KG1 (cell line): ENCODE measurements around the gene ATP1A3.
A peak's percentile ranks its signal among the peaks of the same experiment; 100 is the strongest.
"Not testable (repeated sequence)": the region's sequence is repeated elsewhere in the genome, so short reads cannot be mapped to it uniquely, and the experiment has no call there.

Experiments used
- DNase-seq: peaks from one replicate; lab custom pipeline; 2025; lab: John Stamatoyannopoulos, UW

The ATP1A3 gene

GRCh38 chr19:41993612-41994483 is at the start of gene ATP1A3:
ATP1A3 (minus strand) TSS chr19:41994230; CDS start chr19:41994076, 154 bp downstream.
- no peak for DNase-seq

DNA sequence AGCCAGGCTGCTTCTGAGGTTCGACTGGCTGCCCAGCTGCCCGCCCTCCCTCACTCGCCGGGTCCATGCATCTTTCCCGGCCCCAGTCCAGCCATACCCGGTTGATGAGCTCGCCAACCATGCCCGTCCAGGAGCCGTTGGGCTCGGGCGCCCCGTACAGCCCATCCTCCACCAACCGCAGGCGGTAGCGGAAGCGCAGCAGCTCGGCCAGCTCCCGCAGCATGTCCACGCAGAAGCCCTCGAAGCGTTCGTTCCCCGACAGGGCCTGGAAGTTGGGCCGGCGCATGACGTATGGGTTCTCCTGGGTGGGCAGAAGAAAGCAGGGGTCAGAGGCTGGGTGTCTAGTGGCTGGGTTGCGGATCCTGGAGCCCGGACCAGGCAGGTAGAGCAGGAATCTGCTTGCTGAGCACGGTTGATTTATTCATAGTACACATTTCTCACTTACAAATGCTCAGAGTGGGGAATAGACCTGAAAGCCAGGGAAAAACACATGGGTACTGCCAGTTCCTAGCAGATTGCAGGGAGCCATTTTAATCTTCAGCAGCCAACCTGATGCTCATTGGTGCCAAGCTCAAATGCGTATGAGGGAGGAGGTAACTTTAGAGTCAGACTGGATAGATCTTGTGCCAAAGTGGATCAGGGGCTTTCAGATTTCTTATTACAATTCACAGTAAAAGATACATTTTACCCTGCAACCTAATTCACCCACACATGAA is 48.6 kb upstream of the ATP1A3 start:
- no peak for DNase-seq

GRCh38 chr19:42040491-42040890 is 46.5 kb upstream of the ATP1A3 start:
- not testable (repeated sequence) for DNase-seq

- no peak for DNase-seq
Observed at GRCh38 chr19:42040031-42040430, 46.0 kb upstream of the ATP1A3 start.

DNA sequence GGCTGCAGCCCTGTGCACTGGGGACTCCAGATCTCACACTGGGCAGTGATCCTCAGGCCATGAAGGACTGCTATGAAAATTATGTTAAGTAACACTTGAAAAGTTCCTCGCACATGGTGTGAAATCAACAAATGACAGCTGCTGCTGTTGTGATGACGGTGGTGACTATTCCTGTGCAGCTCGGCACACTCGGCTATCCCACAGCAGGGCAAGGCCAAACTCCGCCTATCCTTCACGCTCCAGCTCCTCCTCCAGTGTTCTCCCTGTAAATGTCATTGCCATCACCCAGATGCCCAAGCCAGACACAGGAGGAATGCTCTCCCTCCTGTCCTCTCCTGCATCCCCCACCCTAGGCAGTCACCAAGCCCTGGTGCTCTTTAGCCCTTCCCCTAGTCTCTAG is 44.6 kb upstream of the ATP1A3 start:
- no peak for DNase-seq

DNA sequence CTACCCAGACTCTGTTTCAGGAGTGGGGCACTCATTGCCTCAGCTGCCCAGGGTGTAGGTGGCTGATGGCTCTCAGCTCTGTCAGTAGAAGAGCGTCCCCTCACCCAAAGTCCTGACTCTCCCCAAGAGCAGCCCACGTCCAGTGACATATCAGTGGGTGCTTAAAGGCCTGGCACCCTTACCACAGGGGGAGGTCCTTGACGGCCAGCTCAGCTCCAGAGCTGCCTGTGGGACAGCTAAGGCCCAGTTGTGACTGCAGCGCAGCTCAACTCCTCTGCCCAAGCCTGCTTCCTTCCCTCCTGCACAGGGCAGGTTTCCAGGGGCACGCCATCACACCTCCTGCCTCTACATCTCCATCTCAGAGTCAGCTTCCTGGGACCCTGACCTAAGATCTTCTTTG is 43.6 kb upstream of the ATP1A3 start:
- DNase-seq: no peak

GRCh38 chr19:42034640-42035391 is 40.8 kb upstream of the ATP1A3 start:
- DNase-seq: peak; percentile 6

DNA sequence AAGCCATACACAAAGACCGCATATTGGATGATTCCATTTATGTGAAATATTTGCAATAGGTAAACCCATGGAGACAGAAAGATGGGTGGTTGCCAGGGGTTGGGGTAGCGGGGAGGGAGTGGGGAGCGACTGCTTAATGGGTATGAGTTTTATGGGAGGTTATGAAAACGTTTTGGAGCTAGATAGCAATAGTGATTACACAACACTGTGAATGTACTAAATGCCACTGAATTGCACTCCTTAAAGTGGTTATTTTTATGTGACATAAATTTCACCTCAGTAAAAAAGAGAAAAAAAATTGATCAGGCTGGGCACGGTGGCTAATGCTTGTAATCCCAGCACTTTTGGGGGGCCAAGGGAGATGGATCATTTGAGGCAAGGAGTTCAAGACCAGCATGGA is 39.4 kb upstream of the ATP1A3 start:
- DNase-seq: no peak

GRCh38 chr19:42032431-42032830 is 38.4 kb upstream of the ATP1A3 start:
- DNase-seq: no peak

- DNase-seq: no peak
Observed at GRCh38 chr19:42030645-42031440, 36.8 kb upstream of the ATP1A3 start.

DNA sequence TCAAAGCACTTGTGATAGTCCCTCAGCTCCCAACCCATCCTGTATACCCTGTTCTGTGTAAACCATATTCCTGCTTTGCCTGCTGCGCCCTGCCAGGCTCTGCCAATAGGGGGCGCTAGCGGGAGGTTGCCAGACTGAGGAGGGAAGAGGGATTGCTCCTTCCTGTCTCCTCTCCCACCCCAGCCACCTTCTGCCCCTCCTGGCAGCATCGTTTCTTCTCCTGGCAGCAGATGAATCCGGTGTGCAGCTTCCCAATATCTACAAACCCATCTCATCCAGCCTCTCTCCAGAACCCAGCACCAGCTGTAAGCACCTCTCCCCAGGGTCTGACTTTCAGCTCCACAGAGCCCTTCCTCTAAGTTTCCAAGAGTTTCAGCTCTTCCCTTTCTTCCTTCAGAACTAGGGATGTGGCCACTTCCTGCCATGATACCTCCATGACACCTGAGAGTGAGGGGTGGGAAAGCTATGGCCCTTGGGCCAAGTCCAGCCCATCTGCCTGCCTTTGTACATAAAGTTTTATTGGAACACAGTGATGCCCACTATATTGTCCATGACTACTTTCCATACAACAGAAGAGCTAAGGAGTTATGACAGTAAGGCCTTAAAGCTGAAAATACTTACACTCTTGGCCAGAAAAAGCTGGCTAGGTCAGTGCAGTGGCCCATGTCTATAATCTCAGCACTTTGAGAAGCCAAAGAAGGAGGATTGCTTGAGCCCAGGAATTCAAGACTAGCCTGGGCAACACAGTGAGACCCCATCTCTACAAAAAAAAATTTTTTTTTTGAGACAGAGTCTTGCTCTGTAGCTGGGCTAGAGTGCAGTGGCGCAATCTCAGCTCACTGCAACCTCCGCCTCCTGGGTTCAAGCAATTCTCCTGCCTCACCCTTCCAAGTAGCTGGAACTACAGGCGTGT is 34.5 kb upstream of the ATP1A3 start:
- DNase-seq: no peak

DNA sequence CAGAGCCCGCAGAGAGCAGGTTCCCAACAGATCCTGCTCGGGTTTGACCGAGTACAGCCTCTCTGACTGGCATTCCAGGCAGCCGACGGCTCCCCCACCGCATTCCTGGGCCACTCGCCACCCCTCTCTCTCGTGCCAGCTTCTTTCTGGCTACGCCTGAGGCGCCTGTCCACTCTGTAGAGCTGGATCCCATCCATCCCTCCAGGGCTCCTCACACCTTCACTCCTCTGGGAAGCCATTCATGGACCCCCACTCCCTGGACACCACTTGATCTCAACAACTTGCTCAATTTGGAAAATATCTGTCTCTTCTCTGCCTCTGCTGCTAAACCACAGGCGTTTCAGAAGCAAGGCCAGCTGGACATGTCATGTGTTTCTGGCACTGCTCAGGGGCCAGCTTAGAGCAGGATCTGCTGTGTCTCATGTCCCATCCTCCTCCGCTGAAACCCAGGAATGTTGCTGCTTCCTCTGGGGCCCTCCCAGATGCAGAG is 30.6 kb upstream of the ATP1A3 start:
- DNase-seq: no peak

GRCh38 chr19:42023943-42024260 is 29.9 kb upstream of the ATP1A3 start:
- DNase-seq: no peak

DNA sequence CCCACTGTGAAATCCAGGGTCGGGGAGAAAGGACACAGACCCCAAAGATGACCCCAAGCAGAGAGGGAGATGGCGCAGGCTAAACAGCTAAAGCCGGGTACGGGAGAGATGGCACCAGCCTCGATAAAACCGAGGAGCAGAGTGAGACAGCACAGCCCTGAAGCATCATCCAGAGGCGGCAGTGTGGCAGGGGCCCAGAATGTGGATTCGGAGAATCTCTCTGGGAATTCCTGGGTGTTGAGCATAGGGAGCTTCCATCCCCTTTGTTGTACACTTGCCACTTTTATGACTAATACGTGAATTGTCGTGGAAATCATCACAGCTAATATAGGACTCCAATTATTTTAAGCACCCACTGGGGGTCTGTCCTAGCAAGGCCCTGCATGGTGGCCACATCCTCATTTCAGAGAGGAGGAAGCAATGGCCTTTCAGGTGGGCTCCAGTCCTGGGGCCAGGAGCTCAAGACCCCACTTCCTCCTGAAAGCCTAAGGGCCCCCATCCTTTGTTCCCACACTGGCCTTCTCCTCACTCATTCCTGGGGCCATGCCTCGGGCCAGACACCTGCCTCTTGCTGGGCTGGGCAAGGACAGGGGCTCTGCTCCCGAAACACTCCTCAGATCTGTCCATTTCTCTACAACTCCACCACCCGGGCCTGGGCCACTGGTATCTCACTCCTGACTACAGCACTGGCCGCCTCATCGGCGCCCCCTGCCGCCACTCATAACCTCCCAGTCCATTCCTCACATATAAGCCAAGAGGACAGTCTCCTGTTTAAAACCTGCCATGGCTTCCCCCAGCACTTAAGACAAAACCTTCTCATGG is 29.3 kb upstream of the ATP1A3 start:
- no peak for DNase-seq

GRCh38 chr19:42022616-42023015 is 28.6 kb upstream of the ATP1A3 start:
- DNase-seq: no peak

DNA sequence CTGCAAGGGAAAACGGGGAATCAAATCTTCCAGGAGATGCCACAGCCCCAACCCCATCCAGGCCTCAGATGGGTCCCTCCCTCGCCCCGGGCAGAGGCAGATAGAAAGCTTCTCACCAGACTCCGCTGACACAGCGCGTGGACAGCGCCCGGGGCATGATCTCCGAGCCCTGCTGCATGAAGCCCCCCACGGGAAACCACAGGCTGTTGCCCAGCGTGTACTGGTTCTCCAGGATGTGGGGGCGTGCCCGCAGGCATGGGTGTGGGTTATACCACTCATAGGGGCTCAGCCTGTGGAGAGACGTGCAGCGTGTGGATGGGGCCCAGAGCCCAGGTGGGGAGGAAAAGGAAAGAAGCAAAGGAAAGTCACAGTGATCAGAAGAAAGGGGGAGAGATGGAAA is 27.2 kb upstream of the ATP1A3 start:
- no peak for DNase-seq

- DNase-seq: no peak
Observed at GRCh38 chr19:42018503-42019193, 24.6 kb upstream of the ATP1A3 start.

- no peak for DNase-seq
Observed at GRCh38 chr19:42017040-42017439, 23.0 kb upstream of the ATP1A3 start.

DNA sequence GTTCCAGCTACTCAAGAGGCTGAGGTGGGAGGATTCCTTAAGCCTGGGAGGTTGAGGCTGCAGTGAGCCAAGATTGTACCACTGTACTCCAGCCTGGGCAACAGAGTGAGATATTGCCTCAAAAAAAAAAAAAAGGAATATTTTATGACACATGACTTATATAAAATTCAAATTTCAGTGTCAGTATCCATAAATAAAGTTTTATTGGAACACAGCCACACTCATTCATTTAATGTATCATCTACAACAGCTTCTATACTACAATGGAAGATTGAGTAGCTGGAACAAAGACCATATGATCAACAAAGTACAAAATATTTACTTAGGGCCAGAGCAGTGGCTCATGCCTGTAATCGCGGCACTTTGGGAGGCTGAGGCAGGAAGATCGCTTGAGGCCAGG is 18.7 kb upstream of the ATP1A3 start:
- not testable (repeated sequence) for DNase-seq
